ENCODE data around the gene BTN3A1. TPM values are rescaled to one million over a fixed set of nuclear protein-coding genes. Genes with fewer than 3 reads are reported as not detected.
"Not testable (repeated sequence)": the region's sequence is repeated elsewhere in the genome, so short reads cannot be mapped to it uniquely, and the experiment has no call there.

BTN3A1 gene
- total RNA-seq, 1 experiment from 2014 or later = 2.0 TPM

DNA sequence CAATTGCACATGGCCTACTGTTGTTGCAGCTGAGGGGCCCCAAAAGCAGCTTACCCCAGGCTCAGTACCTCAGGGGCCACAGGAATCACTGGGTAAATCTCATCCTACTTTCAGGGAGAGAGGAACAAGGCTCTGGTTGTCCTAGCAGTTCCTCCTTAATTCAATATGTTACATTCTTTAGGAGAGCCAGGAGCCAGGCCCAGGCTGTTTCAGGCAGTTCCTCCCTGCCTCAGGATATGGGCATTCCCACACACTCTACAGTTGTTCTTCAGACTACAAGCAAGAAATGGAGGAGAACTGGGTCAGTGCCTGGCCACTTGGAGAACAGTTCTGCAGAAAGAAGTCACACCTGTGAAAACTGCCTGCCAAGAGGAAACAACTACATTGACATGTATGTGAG is 46.7 kb upstream of the BTN3A1 start:
- no TSS peak for BruUV-seq (replicated peaks)
- CTCF ChIA-PET = no interaction called here
- H3K9me3 Mint-ChIP-seq (ENCODE audit: unreplicated experiment) = no peaks in the 10 kb centered on the region
- Histone ChIP-seq H3K27me3 (replicated peaks; ENCODE audit: control insufficient read depth, insufficient read depth, low read length) (no peaks in the 10 kb centered on the region), H3K4me3 (ENCODE audit: low read depth, low read length) (no peak overlapping the region), H3K36me3 (ENCODE audit: control insufficient read depth, insufficient read depth, low read length) (no peaks in the 10 kb centered on the region; the same call in 1 of the 2 replicates), H3K4me1 (peaks cover 9% of the 10 kb centered on the region), H3K9me3 (no peaks in the 10 kb centered on the region)
- no peak overlapping the region for H3K27ac Mint-ChIP-seq (ENCODE audit: unreplicated experiment)
- H3K36me3 Mint-ChIP-seq (ENCODE audit: insufficient read depth, unreplicated experiment) = no peaks in the 10 kb centered on the region
- POLR2A ChIA-PET = no interaction called here
- no peak for DNase-seq
- H3K4me1 Mint-ChIP-seq (ENCODE audit: low read depth, unreplicated experiment) = peaks cover 4% of the 10 kb centered on the region
- no peaks in the 10 kb centered on the region for H3K27me3 Mint-ChIP-seq (ENCODE audit: insufficient read depth, unreplicated experiment)
- intact Hi-C loops (cut with micrococcal nuclease; ENCODE audit: unreplicated experiment) = no loop called here
- TF ChIP-seq, protein P1, sequence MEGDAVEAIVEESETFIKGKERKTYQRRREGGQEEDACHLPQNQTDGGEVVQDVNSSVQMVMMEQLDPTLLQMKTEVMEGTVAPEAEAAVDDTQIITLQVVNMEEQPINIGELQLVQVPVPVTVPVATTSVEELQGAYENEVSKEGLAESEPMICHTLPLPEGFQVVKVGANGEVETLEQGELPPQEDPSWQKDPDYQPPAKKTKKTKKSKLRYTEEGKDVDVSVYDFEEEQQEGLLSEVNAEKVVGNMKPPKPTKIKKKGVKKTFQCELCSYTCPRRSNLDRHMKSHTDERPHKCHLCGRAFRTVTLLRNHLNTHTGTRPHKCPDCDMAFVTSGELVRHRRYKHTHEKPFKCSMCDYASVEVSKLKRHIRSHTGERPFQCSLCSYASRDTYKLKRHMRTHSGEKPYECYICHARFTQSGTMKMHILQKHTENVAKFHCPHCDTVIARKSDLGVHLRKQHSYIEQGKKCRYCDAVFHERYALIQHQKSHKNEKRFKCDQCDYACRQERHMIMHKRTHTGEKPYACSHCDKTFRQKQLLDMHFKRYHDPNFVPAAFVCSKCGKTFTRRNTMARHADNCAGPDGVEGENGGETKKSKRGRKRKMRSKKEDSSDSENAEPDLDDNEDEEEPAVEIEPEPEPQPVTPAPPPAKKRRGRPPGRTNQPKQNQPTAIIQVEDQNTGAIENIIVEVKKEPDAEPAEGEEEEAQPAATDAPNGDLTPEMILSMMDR (IDR thresholded peaks at IDR 0.05; ENCODE audit: insufficient read depth in 1 of 2, low read depth in 1 of 2, low read length in 1 of 2, severe bottlenecking in 1 of 2, unreplicated experiment in 1 of 2) = no peak
- no peak overlapping the region for H3K4me3 Mint-ChIP-seq (ENCODE audit: unreplicated experiment)

DNA sequence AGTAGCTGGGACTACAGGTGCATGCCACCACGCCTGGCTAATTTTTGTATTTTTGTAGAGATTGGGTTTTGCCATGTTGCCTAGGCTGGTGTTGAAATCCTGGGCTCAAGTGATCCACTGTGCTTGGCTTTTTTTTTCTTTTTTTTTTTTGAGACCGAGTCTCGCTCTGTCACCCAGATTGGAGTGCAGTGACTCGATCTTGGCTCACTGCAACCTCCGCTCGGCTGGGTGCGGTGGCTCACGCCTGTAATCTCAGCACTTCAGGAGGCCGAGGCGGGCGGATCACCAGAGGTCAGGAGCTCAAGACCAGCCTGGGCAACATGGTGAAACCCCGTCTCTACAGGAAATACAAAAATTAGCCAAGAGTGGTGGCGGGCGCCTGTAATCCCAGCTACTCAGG is 44.5 kb upstream of the BTN3A1 start:
- H3K27me3 Mint-ChIP-seq (ENCODE audit: insufficient read depth, unreplicated experiment); intact Hi-C loops (cut with micrococcal nuclease; ENCODE audit: unreplicated experiment); H3K4me3 ChIP-seq (ENCODE audit: low read depth, low read length); H3K36me3 Mint-ChIP-seq (ENCODE audit: insufficient read depth, unreplicated experiment); H3K4me1 ChIP-seq; H3K9me3 ChIP-seq; BruUV-seq (replicated peaks); H3K36me3 ChIP-seq (ENCODE audit: control insufficient read depth, insufficient read depth, low read length); DNase-seq; H3K27ac Mint-ChIP-seq (ENCODE audit: unreplicated experiment); H3K4me1 Mint-ChIP-seq (ENCODE audit: low read depth, unreplicated experiment); H3K27me3 ChIP-seq (replicated peaks; ENCODE audit: control insufficient read depth, insufficient read depth, low read length); H3K4me3 Mint-ChIP-seq (ENCODE audit: unreplicated experiment); H3K9me3 Mint-ChIP-seq (ENCODE audit: unreplicated experiment): not testable (repeated sequence)
- POLR2A ChIA-PET = interaction anchor here (0.6 kb wide), 1 partner anchor 231 kb away, joined by 16 read pairs; no protein-coding TSS in a partner anchor
- CTCF ChIA-PET = interaction anchor here (0.6 kb wide), 1 partner anchor 175 kb away, joined by 5 read pairs; no protein-coding TSS in a partner anchor

DNA sequence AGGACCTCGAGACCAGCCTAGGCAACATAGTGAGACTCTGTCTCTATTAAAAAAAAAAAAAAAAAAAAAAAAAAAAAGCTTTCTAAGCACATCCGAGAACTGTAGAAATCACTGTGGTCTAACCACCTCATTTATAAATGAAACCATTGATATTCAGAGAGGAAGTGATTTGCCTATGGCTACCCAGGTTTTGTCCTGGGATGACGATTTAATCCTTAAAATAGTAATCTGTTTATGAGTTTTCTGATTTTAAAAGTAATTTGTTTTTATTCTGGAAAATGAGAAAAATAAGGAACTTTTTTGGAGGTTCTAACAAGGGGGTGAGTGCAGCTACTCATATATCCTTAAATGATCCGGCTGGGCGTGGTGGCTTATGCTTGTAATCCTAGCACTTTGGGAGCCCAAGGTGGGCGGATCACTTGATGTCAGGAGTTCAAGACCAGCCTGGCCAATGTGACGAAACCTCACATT is 43.5 kb upstream of the BTN3A1 start:
- intact Hi-C loops (cut with micrococcal nuclease; ENCODE audit: unreplicated experiment) = no loop called here

More for the DNA sequence above, 43.5 kb upstream of the BTN3A1 start:
- TF ChIP-seq, protein P1 (IDR thresholded peaks at IDR 0.05; ENCODE audit: insufficient read depth in 1 of 2, low read depth in 1 of 2, low read length in 1 of 2, severe bottlenecking in 1 of 2, unreplicated experiment in 1 of 2) = no peak
- Mint-ChIP-seq H3K4me1 (ENCODE audit: low read depth, unreplicated experiment) (peaks cover 7% of the 10 kb centered on the region), H3K27me3 (ENCODE audit: insufficient read depth, unreplicated experiment) (no peaks in the 10 kb centered on the region), H3K4me3 (ENCODE audit: unreplicated experiment) (no peak overlapping the region), H3K36me3 (ENCODE audit: insufficient read depth, unreplicated experiment) (no peaks in the 10 kb centered on the region), H3K9me3 (ENCODE audit: unreplicated experiment) (no peaks in the 10 kb centered on the region), H3K27ac (ENCODE audit: unreplicated experiment) (no peak overlapping the region)
- no peaks in the 10 kb centered on the region for H3K27me3 ChIP-seq (replicated peaks; ENCODE audit: control insufficient read depth, insufficient read depth, low read length)
- peaks cover 5% of the 10 kb centered on the region for H3K4me1 ChIP-seq
- no peak for DNase-seq
- H3K36me3 ChIP-seq (ENCODE audit: control insufficient read depth, insufficient read depth, low read length) = no peaks in the 10 kb centered on the region
- H3K4me3 ChIP-seq (ENCODE audit: low read depth, low read length) = no peak overlapping the region
- no TSS peak for BruUV-seq (replicated peaks)
- H3K9me3 ChIP-seq = no peaks in the 10 kb centered on the region
- CTCF ChIA-PET = no interaction called here
- POLR2A ChIA-PET = no interaction called here

All from Caco-2 (cell line).